A172 (cell line): Measurements from ENCODE around the gene JPT2. TPM values are rescaled to one million over a fixed set of nuclear protein-coding genes. Genes with fewer than 3 reads are reported as not detected.
"Not testable (repeated sequence)": the region's sequence is repeated elsewhere in the genome, so short reads cannot be mapped to it uniquely, and the experiment has no call there.

Experiments
- DNase-seq: peaks from one replicate; pipeline ENCODE4 v3.0.0-alpha.2; 2015; ENCODE audit warnings: low spot score
- total RNA-seq: library from RNA; depleted of rRNA; stranded (reverse); fragments of >200 nt; shearing (Covaris generic); gene quantifications from 2 replicates; pipeline ENCODE4 v1.2.3, GENCODE V29; 2014

JPT2 gene
- total RNA-seq, 1 experiment from 2014 or later: 120 TPM

- peak; percentile 76 for DNase-seq
Measured at GRCh38 chr16:1674751-1675664, 3.1 kb upstream of the JPT2 start.

GRCh38 chr16:1676661-1677060 lies 1.4 kb upstream of the JPT2 start:
- DNase-seq: no peak

DNA sequence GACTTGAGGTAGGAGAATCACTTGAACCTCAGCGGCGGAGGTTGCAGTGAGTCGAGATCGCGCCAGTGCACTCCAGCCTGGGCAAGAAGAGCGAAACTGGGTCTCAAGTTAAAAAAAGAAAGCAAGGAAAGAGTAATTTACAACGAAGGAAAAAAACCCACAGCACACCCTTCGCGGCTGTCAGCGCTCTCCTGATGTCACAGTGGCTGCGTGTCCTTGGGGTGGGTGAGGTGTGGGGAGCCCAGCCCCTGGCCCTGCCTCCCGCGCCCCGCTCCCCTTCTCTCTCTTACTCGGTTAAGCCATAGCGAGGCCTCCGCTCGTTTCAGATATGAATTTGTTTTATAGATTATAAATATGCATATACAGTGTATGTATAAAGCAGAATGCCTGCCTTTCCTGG lies 740 bp upstream of the JPT2 start:
- no peak for DNase-seq

DNA sequence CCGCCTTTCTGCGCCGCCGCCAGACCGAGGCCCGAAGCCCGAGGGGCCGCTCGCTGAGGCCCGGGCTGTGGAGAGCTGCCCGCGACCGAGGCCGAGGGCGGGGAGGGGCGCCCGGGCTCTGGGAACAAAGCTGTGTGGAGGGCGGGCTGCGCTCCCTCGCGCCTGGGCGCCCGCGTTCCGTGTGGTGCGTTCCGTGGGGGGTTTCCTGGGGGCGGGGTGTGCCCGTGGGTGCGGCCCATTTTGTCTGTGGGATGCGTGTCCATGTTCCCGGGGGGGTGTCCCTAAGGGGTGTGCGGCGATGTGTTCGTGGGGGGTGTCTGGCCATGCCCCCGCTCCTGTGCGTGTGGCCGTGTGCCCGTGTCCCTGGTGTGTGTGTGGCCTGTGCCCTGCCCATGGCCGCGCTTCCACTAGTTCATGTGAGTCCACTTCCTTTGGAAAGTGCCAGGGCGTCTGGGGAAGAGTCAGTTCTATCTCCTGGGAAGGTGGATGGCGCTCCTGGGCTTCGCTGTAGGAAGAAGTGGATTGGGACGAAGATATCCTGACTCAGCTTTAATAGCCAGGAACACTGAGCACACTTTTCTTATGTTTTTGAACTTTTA lies 520 bp downstream of the JPT2 start:
- DNase-seq: peak; percentile 53

DNA sequence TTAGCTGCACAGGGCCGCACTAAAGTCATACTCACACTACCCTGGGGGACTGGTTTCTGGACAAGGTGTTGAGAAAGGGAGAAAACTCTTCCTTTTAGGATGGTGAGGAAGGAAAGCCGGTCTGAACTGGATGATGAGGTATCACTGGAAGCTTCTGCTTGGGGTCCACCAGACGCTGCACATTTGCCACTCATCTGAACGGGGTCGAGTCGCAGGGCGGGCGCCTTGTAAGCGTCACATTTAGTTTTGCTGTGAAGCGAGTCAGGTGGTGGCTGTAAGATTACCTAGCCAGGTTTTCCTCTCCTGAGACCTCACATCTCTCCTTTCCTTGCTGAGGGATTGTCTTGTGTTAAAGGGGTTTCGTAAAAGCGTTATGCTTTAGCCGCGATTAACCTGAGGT lies 2.3 kb downstream of the JPT2 start:
- DNase-seq: no peak

- no peak for DNase-seq
Measured at GRCh38 chr16:1681032-1681431, 3.0 kb downstream of the JPT2 start.

- no peak for DNase-seq
Measured at GRCh38 chr16:1687427-1688316, 9.6 kb downstream of the JPT2 start.

DNA sequence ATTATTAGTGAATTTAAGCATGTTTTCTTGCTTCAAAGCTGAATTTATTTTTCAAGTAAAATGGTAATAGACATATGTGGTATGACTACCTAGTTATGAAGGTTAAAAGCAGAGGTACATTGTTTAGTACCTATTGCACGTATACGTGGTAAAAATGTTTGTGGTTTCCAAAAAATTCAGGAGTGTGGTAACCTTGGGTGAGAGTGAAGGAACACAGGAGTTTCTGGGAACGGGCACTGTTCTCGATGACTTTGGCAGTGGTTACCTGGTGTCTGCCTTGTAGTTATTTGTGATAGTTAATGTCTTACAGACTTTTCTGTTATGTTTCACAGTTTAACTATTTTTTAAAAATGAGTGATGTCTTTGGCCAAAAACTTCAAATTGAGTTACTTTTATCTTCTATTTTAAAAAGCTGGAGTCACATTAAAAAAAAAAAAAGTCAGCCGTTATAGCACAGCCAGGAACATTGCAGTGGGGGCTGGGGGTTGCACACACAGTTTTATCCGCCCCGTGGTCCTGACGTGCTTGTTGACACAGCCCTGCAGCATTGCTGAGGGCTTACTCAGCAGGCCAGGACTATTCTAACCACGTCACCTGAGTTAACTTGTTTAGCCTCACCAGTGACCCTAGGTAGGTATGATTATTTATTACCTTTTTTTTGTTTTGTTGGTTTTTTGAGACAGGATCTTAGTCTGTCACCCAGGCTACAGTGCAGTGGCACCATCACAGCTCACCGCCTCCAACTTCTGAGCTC lies 10.9 kb downstream of the JPT2 start:
- DNase-seq: peak; percentile 93

DNA sequence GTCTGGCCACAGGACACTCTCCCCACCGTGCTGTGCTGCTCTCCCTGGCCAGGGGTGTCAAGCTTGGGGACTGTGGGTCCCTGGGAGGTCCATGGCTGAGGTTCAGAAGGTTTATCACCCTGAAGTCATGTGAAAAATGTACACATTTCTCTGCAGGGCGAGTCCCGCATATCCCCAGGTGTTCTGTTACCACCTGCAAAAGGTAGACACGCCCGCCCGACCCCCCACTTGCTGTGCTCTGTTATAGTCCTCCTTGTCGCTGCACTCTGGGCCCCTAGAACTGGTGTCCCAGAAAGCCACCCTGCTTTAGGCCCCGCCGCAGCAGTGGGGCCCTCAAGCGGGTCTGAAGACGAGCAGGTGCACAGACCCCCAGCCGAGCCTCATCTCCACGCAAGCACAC lies 11.8 kb downstream of the JPT2 start:
- no peak for DNase-seq

DNA sequence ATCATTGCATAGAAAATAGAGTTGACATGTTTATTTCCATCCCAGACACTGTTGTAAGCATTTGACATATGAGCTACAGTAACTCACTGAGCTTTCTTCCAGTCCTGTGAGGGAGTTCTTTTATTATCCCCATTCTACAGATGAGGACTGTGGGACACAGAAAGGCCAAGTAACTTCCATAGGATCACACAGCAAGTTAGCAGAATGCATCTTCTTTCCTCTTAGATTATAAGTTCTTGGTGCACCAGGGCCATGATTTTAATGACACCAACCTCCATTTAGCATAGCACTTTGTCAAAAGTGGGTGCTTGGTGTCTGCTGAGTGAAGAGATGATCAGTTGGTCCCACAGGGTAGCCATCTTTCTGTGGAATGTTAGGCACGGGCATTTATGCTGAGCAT lies 12.7 kb downstream of the JPT2 start:
- DNase-seq: no peak

DNA sequence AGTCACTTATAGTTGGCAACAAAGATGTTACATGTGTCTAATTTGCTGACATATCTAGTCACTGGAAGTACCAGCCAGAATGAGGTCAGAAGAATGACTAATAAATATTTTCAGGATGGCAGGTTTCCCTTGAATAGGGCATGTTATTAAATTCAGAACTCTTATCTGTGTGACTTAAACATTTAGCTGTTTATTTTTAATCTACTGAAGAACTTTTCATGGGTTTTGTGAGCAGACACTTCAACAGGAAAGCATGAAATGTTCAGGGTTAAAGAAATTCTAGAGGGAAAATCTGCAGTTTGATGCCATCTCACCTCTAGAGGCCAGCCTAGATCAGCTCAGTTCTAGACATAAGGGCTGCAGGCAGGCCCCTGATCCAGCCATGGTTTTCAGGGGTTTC lies 13.2 kb downstream of the JPT2 start:
- DNase-seq: peak; percentile 88

DNA sequence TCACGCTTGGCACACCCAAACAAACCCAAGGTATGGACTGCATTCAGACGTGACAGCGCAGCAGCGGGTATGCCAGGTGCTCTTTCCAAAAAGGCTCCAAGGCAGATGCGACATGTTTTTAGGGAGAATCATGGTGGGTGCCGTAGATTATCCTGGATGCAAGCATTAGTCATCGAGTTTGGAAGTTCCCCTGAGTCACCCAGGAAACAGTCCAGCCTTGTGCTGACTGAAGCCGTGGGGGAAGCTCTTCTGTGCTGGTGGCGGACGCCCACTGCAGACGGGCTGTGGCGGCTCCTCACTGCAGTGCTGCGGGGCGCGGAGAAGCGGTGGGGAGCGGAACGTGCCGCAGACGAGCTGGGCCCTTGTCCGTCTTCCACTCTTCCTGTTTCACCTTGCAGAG lies 13.9 kb downstream of the JPT2 start:
- DNase-seq: peak; percentile 97

GRCh38 chr16:1696863-1697262 lies 18.8 kb downstream of the JPT2 start:
- no peak for DNase-seq

DNA sequence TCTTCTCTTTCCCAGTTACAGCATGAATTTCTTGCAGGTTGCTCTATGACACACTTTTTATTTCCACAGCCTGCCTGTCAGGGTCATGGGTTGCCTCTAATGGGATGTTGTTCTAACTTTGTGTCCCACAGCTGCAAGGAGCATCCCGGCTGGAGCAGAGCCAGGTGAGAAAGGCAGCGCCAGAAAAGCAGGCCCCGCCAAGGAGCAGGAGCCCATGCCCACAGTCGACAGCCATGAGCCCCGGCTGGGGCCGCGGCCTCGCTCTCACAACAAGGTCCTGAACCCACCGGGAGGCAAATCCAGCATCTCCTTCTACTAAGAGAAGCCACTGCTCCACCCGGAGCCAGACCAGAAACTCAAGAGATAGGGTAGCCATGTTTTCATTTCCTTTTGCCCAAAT lies 20.6 kb downstream of the JPT2 start:
- no peak for DNase-seq

GRCh38 chr16:1700246-1700645 lies 22.2 kb downstream of the JPT2 start:
- no peak for DNase-seq

DNA sequence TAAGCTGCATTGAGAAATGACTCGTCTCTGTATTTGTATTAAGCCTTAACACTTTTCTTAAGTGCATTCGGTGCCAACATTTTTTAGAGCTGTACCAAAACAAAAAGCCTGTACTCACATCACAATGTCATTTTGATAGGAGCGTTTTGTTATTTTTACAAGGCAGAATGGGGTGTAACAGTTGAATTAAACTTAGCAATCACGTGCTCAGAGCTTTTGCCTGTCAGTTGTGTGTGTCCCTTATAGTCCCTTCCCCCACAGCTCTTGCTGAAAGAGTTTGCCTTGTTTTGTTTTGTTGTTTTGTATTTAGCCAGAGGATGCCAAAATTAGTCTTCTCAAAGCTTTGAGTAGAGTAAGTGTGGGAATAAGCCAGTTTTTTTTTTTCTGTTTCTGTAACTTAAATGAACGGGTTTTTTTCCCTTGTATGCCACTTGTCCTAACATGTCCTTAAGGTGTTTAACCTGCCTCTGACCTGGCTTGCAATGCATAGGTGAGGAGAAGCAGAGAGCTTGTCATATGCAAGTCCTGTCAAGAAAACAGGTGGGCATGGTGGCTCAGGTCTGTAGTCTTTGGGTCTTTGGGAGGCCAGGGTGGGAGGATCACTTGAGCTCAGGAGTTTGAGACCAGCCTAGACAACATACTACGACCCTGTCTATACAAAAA lies 23.3 kb downstream of the JPT2 start:
- no peak for DNase-seq

- DNase-seq: not testable (repeated sequence)
Measured at GRCh38 chr16:1705324-1705687, 27.2 kb downstream of the JPT2 start.

- DNase-seq: peak; percentile 81
Measured at GRCh38 chr16:1705688-1706385, 27.8 kb downstream of the JPT2 start, which contains the start of gene MAPK8IP3. Gene MAPK8IP3 (plus strand): TSS chr16:1706195. CDS start chr16:1706340, 145 bp downstream.

DNA sequence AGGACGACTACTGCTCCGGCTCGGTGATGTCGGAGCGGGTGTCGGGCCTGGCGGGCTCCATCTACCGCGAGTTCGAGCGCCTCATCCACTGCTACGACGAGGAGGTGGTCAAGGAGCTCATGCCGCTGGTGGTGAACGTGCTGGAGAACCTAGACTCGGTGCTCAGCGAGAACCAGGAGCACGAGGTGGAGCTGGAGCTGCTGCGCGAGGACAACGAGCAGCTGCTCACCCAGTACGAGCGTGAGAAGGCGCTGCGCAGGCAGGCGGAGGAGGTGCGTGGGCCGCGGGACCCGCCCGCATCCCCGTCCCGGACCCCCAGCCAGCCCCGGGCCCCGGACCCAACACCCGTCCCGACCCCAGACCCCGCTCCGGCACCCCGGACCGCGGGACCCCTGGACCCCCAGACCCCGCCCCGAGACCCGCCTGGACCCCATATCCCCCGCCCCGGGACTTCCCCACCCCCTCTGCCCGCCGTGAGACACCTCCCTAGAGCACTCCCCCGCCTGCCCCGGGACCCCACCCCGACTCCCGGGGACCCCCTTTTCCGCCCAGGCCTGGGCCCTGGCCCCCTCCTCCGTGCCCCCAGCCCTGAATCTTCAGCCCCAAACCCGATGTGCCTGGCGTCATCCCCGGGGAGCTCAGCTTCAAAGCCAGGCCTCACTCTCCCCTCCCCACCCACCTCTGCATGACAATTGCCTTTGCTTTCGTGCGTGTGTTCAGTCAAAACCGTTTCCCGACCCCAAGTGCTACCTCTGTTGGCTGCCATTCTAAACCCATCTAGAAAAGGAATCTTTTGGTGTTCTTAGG lies 28.5 kb downstream of the JPT2 start:
- DNase-seq: no peak
